HG02588 (cell line): ENCODE data around the gene CDC42EP3.

Source experiments
- ATAC-seq: cut with Tn5 transposase; IDR thresholded peaks from one replicate; pipeline ENCODE4 v1.9.1; 2021; ENCODE audit warnings: mild to moderate bottlenecking, moderate library complexity; ENCODE audit not compliant: unreplicated experiment

The CDC42EP3 gene

DNA sequence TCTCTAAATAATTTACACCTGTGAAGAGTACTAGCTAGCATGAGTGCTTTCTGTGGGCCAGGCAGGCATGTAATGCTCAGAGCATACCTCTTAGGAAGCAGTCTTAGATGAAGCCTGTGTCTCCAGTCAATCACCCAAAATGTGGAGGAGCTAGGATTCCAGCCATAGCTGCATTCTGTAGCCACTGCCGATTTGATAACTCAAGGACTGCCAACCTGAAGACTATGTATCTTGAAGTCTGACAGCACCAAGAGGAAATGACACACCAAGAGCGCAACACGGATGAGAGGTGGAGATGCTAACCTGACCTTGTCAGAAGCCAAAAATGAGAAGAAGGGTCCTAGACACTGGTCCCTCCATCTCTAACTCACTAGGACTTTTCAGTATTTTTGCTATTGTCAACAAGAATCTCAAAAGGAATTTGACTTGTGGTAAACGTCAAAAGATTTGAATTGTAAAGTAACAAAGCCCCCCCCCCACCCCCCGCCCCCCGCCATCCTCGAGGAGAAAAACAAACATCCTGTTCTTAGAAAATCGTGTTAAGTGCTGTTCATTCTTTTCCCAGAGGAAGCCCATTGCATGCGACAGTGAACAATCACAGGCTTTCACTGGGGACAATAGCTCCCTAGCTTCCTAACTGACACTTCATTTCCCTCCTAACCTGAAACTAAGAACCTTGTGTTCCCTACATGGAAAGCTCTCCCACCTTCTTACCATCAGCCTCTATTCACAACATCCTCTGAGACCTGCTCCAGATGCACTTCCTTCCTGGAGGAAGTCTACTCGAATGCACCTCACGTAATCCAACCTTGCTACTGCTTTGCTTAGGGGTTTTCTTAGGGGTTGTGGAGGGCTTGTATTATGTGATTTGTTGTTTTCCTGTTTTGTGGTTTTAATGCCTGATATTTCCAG is 14.7 kb downstream of the CDC42EP3 start:
- no peak for ATAC-seq

- ATAC-seq, result peak; percentile 69
Observed at GRCh38 chr2:37654932-37655841, 16.3 kb downstream of the CDC42EP3 start.

- ATAC-seq, result no peak
Observed at GRCh38 chr2:37654419-37654818, 17.0 kb downstream of the CDC42EP3 start.

DNA sequence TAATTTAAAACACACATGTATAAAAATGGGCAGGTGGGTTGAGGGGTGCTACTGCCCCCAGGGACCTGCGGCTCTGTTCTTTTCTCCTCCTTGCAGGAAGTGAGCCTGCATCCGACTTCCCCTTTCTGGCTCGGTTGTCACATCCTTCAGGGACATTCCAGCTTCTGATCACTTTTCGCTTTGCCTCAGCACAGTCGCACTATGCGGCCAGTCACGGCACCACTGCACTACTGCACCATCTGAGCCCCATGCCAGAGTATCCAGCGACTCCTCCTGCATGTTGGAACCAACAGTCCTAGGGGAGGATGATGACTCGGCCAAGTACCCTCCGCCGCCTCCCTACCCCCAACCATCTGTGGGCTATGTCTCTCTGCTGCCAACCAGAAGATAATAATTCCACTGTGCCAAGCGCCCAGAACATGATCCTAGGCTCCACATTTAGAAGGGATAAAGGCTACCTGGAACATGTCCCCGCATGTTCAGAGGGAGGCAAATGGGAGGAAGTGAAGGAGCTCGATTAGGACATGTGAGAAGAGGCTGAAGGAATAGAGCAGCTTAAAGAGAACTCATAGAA is 17.6 kb downstream of the CDC42EP3 start:
- ATAC-seq, result peak; percentile 39

DNA sequence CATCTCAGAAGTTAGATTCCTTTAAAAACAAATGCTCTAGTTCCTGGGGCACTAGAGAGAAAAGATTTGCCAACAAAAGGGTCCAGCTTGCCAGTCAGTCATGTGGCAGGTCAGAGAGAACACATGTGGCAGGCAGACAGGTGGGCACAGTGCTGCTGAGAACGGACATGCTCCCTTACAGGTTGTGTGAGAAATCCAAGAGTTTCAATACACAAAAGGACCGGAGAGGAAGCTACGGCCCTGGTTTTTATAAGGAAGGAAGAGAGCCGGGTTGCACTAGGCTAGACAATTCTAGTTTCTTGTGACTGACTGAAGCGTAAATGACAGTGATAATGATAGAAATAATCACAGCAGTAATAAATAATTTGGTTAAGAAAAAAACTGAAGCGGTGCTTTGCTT is 18.3 kb downstream of the CDC42EP3 start:
- no peak for ATAC-seq

GRCh38 chr2:37652199-37652640 is 19.2 kb downstream of the CDC42EP3 start:
- no peak for ATAC-seq

GRCh38 chr2:37650548-37651093 is 20.8 kb downstream of the CDC42EP3 start:
- no peak for ATAC-seq

GRCh38 chr2:37649518-37649917 is 21.9 kb downstream of the CDC42EP3 start:
- ATAC-seq, result no peak

DNA sequence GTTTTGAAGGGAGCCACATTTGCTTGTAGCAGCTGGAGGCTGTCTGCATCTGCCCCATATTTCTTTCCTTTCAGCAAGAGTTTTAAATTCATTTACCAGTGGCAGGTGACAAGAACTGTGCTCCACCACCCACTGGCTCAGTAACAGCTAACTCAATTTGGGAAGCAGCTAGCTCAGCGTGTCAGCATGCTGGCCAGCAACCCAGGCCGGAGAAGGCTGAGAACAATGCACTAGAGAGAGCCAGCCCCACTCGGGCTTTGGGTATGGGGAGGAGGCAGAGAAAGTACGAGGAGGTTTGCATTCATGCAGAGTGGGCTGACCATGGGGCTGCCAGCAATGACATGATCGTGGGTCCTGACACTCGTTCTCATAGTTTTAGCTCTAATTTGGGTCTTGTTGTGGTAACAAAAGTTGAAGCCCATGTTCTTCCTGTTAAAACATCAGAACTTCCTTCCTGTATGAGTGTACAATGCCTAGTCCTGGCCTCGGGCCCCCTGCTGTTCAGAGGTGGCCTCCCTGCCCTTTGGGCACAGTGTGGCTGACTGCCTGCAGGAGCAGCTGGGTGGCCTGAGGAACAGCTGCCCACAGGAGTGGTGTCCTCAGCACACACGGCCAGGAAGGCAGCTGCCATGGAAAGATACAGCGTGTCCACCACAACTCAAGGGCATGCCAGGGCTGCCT is 23.0 kb downstream of the CDC42EP3 start:
- ATAC-seq, result no peak

GRCh38 chr2:37647971-37648330 is 23.5 kb downstream of the CDC42EP3 start:
- no peak for ATAC-seq

GRCh38 chr2:37645836-37646235 is 25.6 kb downstream of the CDC42EP3 start:
- no peak for ATAC-seq

- ATAC-seq, result no peak
Observed at GRCh38 chr2:37645362-37645761, 26.1 kb downstream of the CDC42EP3 start.

GRCh38 chr2:37644191-37644590 is 27.3 kb downstream of the CDC42EP3 start:
- ATAC-seq, result no peak

DNA sequence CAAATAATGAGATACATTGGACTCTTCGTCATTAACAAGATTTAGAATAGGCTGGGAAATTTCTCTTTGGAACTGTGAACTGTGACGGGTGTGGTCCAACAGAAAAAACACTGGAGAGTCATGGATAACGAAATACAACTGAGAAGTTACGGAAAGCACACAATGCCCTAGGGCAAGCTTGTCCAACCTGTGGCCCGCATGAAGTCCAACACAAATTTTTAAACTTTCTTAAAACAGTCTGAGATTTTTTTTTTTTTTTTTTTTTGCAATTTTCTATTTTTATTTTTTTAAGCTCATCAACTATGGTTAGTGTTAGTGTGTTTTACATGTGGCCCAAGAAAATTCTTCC is 27.7 kb downstream of the CDC42EP3 start:
- ATAC-seq, result no peak

GRCh38 chr2:37642907-37643729 is 28.3 kb downstream of the CDC42EP3 start:
- ATAC-seq, result no peak

DNA sequence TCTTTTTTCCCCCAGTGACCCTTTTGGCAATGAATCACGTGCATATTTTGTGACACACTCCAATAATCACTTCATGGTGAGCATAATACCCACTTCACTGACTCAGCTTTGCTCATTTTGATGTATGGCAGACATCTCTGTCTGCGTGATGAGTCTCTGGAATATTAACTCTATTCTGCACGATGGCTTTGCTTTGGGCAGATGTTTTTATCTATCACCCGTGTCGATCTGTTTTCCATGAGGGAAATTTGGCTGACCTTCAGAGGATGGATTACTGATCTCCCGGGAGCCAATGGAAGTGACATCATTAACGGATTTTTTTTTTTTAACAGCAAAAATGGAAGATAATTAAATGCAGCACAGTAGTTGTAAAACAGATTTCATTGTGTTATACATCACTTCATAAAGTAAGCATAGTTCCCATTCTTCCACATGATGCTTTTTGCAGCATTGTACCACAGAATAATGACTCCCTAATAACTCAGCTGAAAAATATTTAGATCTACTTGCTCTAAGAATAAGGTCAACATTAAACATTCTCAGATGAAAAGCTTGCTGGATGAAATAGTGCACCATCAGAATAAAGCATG is 29.8 kb downstream of the CDC42EP3 start:
- no peak for ATAC-seq

DNA sequence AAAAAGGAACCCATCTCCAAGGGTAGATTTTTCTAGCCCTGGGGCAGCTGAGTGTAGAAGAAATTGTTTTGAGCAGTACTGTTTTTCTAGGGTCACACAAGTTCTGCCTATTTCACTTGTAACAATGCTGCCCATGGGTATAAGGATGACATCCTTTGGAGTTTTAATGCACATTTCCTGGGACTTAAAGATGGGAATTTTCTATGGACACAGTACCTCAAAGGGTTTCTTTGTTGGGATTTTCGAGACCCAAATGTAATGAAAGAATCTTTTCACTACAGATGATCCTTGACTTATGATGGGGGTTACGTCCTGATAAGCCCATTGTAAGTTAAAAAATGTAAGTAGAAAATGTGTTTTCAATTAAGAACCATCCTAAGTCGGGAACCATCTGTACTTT is 31.8 kb downstream of the CDC42EP3 start:
- no peak for ATAC-seq

DNA sequence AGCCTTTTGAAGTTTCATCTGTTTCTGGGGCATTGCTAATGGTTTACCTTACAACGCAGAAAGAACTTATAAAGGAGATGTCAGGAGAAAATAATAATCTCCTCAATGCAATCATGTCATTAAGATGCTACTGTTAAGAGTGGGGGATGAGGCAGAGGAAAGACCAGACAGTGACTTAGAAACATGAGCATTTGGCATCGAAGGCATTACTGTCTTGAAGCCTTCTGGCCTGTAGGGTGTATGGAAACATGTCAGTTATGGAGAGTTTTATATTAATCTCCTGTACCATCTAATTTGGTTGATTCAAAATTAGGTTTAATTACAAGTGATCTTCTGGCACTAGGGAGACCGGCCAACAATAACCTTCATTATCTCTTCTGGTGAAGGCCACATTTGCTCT is 32.5 kb downstream of the CDC42EP3 start:
- ATAC-seq, result no peak

GRCh38 chr2:37637985-37638384 is 33.5 kb downstream of the CDC42EP3 start:
- no peak for ATAC-seq
